SIG-M5 treated with dmso at 0.1 percent for 504 hours (cell line): ENCODE results near the gene KHK.

ENCODE experiments used
- DNase-seq: peaks from one replicate; lab custom pipeline; 2025; ENCODE audit not compliant: unreplicated experiment; lab: John Stamatoyannopoulos, UW

KHK gene

DNA sequence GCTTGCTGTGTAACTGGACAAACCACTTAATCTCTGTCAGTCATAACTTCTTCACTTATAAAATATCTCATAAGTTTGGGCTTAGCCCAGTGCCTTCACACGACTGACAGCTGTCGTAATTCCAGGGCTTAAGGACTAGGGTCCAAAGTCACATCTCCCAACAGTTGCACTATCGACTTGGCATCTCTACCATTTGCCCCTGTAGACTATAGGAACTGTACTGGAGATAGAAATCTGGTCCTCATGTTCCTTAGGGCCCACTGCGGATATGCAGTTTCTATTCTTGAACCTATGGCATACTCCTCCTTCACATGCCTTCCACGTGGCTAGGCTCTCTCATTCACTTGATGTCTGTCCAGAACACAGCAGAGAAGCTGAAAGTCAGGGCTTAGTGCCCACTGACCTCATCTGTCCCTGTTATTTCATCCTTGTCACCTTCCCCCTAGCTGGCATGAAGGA lies 39.7 kb downstream of the KHK start:
- no peak for DNase-seq

GRCh38 chr2:27127883-27128667 lies 41.5 kb downstream of the KHK start:
- no peak for DNase-seq

- no peak for DNase-seq
Observed at GRCh38 chr2:27128668-27129571, 42.3 kb downstream of the KHK start.

DNA sequence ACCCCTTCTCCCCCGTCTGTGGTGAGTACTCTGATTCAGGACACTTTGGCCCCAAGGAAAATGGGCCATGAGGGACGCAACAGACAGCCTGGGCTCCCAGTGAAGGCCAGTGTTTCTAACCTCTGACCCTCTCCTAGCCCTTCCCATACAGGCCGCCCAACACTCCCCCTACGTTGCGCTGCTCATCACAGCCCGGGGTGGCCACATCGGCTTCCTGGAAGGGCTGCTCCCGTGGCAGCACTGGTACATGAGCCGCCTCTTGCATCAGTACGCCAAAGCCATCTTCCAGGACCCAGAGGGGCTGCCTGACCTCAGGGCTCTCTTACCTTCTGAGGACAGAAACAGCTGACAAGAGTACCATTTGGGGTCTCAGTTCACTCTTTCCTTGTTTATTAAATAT lies 43.8 kb downstream of the KHK start:
- DNase-seq = no peak

DNA sequence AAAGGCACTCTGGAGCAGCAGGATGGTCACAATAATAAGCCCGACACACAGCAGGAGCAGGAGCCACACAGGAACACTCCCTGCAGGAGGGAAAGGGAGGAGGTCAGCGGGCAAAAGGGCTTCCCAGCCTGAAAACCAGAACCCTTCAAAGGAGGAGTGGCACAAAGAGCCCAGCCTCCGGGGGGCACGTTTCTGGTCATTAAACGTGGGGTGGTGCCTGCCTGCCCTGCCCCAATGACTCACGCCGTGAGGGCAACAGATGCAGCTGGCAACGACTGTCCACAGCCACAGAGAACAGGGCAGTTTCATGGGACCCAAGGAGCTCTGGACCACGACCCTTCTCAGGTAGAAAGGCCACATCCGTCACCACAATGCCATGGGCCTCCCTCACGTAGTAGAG lies 44.9 kb downstream of the KHK start:
- no peak for DNase-seq

- peak; percentile 56 for DNase-seq
Observed at GRCh38 chr2:27133195-27133875, 46.8 kb downstream of the KHK start.

DNA sequence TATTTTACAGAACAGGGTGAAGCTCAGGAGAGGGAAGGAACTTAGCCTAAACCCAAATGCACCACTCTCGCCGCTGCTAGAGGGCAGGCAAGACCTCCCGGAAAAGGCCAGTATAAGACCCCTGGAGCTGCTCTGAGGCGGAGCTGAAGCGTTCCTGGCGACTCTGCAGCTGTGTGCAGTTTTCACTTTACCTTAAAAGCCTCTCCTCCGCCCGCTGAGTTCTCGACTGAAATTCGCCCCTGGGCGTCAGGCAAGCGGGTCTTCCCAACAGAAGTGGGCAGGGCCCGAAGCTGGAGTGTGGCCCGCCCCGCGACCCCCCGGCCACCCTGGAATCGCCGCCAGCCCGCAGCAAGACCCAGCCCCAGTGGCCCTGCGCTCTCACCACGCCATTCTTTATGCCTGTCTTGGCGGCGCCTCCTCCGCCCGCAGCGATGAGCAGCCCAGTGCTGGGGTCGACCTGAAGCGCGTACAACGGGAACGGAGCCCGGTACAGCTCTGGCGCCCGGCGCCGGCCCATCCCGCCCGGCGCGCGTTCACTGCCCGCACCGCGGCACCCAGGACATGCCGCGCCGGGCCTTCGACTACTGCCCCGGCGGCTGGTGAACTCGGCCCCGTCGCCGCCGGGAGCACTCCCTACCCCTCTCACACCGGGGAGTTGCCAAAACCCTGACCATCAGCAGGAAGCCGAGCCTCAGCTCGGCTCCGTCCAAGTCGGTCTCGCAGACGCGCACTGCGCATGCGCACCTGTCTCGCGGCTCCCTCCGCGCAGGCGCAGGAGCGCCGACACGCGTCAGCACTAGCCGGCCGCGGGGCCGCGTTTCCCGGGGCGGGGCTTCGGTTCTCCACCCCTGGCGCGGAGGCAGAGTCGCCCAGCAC lies 47.6 kb downstream of the KHK start, which contains the start of gene PREB:
TSS of gene PREB (minus strand) at position 732 of the 876 bp plus-strand sequence. CDS start at position 517, 215 bp downstream.
- peak; percentile 91 for DNase-seq

DNA sequence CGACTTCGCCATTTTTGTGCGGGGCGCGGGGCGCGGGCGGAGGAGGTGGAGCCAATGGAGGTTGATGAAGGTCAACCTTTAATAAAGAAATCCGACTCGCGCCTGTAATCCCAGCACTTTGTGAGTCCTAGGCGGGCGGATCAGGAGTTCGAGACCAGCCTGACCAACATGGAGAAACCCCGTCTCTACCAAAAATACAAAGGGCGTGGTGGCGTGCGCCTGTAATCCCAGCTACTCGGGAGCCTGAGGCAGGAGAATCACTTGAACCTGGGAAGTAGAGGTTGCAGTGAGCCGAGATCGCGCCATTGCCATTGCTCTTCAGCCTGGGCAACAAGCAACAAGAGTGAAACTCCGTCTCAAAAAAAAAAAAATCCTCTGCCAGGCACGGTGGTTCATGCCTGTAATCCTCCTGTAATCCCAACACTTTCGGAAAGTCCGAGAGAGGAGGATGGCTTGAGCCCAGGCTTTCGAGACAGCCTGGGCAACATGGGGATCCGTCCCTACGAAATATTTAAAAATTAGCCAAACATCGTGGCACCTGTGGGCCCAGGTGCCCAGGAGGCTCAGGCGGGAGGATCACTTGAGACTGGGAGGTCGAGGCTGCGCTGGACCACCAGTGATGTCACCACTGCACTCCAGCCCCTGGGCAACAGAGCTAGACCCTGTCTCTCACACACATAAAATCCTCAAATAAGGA lies 48.4 kb downstream of the KHK start:
- DNase-seq = no peak

- no peak for DNase-seq
Observed at GRCh38 chr2:27135478-27135955, 48.9 kb downstream of the KHK start.

DNA sequence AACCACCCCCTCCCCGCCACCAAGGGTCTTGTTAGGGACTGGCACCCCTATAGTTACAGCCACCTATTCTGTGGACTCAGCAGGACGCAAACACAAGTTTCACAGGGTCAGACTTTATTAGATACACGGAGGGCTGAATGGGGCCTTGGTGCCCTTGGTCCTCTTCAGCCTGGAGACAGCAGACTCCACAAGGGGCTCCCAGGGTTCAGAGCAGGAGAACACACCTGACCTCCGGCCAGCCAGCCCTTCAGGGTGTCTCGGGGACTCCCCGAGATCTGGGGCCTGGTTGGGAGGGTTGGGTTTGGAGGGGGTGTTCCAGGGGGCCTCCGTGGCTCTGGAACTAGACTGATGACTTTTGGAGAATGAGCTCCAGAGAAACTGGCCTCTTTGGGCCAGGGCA lies 50.2 kb downstream of the KHK start:
- no peak for DNase-seq

- DNase-seq = no peak
Observed at GRCh38 chr2:27137322-27137935, 50.9 kb downstream of the KHK start.

DNA sequence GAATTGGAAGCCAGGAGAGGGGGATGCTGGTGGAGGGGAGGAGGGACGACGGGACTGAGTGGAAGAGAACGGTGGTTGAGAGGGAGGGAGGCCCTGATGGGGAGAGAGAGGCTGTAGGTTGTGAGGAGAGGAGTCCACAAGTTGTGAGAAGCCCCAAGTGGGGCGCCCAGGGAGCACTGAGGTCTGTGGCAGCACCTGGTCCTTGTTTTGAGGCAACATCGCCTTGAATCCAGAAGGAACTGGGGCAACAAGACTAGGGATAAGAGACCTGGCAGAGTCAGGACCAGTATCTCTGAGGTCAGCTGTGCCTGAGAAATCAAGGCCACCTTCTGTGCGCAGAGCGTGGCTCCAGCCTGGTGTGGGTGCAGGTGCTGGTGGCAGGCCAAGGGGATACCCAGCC lies 51.5 kb downstream of the KHK start:
- no peak for DNase-seq

DNA sequence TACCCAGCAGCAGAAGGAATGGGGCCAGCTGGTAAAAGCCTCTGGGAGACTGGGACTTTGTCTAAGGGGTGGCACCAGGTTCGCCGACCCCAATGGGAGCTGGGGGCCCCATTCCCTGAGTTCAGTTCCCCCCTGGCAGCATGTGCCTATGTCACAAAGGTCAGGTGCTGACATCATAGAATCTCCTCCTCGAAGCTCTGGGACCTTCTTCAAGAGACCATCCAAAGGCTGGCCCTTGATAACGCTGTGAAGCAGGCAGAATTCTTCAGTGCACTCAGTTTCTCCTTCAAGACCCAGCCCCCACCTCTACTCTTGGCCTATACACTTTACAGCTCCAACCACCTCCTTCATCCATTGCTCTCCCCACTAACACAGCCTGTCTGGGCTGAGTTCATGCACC lies 52.7 kb downstream of the KHK start, which contains the start of gene PRR30:
TSS of gene PRR30 (minus strand) at position 101 of the 400 bp plus-strand sequence. CDS start 1,081 bp downstream, outside the sequence.
- DNase-seq = no peak

GRCh38 chr2:27143285-27143684 lies 56.7 kb downstream of the KHK start:
- no peak for DNase-seq

DNA sequence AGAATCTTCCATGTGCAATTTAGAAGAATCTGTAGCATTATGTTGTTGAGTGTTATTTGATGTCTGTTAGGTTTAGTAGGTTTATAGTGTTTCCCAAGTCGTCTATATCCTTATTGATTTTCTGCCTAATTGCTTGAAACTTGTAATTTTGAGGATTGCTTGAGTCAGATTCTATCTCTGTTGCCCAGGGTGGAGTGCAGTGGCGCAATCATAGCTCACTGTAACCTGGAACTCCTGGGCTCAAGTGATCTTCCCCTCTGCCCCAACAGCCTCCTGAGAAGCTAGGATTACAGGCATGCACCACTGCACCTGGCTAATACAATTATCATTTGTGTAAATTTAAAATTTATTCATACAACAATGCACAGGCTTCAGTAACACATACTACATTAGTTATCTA lies 59.1 kb downstream of the KHK start:
- DNase-seq = no peak

DNA sequence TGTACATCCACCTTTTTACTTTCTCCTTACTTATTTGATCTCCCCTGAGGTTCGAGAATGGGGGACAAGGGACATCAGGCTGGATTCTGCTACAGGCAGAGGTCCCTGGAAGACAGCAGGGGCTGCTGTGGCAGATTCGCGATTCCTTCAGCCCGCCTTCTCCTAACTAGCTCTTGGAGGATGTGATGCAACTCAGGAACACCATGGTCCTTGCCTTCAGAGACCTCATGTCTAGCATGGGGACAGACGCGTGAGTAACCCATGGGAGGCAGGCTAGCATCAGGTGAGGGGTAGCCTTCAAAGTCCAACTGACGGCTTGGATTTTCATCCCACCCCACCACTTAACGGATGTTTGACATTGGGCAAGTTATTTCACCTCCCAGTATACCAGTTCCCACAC lies 61.4 kb downstream of the KHK start:
- DNase-seq = no peak

DNA sequence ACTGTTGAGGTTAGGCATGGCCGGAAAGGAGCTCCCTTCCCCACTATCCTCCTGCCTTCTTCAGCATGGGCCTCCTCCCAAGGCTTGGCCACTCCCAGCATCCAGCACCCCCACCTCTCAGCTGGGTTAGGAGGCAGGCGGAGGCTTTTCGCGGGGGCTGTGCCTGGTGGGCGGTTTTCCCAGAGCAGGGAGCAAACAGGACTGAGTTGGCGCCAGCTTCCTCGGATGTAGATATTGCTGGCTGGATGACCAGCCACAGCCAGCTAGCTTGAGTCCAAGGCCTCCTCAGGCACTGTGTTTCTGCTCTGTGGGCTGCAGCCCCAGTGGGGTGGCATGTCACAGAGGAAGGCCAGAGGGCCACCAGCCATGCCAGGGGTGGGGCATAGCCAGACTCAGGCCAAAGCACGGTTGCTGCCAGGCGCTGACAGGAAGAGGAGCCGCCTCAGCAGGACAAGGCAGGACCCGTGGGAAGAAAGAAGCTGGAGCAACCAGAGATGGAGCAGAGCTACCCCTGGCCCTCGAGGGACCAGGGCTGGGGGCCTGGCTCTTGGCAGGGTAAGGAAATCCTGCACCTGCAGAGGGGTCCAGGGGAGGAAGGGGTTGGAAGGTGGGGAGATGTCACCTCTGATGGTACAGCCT lies 62.3 kb downstream of the KHK start, which contains the start of gene TCF23:
TSS of gene TCF23 (plus strand) at position 204 of the 639 bp plus-strand sequence. CDS start at position 334, 130 bp downstream.
- no peak for DNase-seq
